Measurements from ENCODE around the gene HCFC1R1. TPM values are rescaled to one million over a fixed set of nuclear protein-coding genes. Genes with fewer than 3 reads are reported as not detected.

HCFC1R1 gene
- total and polyA plus RNA-seq, 2 donors: 19.0 to 56.0 TPM

GRCh38 chr16:2973605-2974318 is 50.0 kb downstream of the HCFC1R1 start:
- 97% methylated on average over 17 of the region's 17 CpGs for WGBS
- Histone ChIP-seq H3K27ac (ENCODE audit: low read depth in 1 of 2, low read length in 1 of 2) (no peak overlapping the region), H3K36me3 (ENCODE audit: control insufficient read depth in 2 of 2, insufficient read depth in 2 of 2, low read length in 1 of 2) (peaks cover 53 to 71% of the 10 kb centered on the region in 2 donors), H3K27me3 (ENCODE audit: control insufficient read depth in 2 of 2, insufficient read depth in 1 of 2, low read length in 1 of 2) (peaks cover 1 to 3% of the 10 kb centered on the region in 2 donors), H3K4me1 (ENCODE audit: control insufficient read depth in 2 of 2, insufficient read depth in 2 of 2, low read length in 2 of 2) (peaks cover 11 to 19% of the 10 kb centered on the region in 2 donors), H3K4me3 (ENCODE audit: low read length in 2 of 2) (no peak overlapping the region), H3K9me3 (ENCODE audit: control insufficient read depth in 2 of 2, insufficient read depth in 1 of 2, low read length in 1 of 2) (peaks cover 0 to 10% of the 10 kb centered on the region in 2 donors)
- DNase-seq (ENCODE audit: low read depth in 6 of 9, low spot score in 9 of 9): no peak

- no peak for DNase-seq (ENCODE audit: low read depth in 6 of 9, low spot score in 9 of 9)
- H3K4me1 ChIP-seq (ENCODE audit: control insufficient read depth in 2 of 2, insufficient read depth in 2 of 2, low read length in 2 of 2): peaks cover 17 to 23% of the 10 kb centered on the region in 2 donors
- peaks cover 8 to 9% of the 10 kb centered on the region in 2 donors for H3K27me3 ChIP-seq (ENCODE audit: control insufficient read depth in 2 of 2, insufficient read depth in 1 of 2, low read length in 1 of 2)
- 97% methylated on average over 5 of the region's 5 CpGs for WGBS
- H3K4me3 ChIP-seq (ENCODE audit: low read length in 2 of 2): no peak overlapping the region
- no peak overlapping the region for H3K27ac ChIP-seq (ENCODE audit: low read depth in 1 of 2, low read length in 1 of 2)
- peaks cover 0 to 16% of the 10 kb centered on the region in 2 donors for H3K9me3 ChIP-seq (ENCODE audit: control insufficient read depth in 2 of 2, insufficient read depth in 1 of 2, low read length in 1 of 2)
- H3K36me3 ChIP-seq (ENCODE audit: control insufficient read depth in 2 of 2, insufficient read depth in 2 of 2, low read length in 1 of 2): peaks cover 53 to 69% of the 10 kb centered on the region in 2 donors
Observed at GRCh38 chr16:2973093-2973492, 50.6 kb downstream of the HCFC1R1 start.

Other genes with a start within 250 kb of the HCFC1R1 start
- gene ELOB, start 246.7 kb downstream of the HCFC1R1 start, total RNA-seq: 349 TPM
- 287 TPM for gene ELOB, start 246.7 kb downstream of the HCFC1R1 start, polyA plus RNA-seq
- gene PRSS33, start 236.4 kb downstream of the HCFC1R1 start, total RNA-seq: 0.05 TPM
- gene PRSS33, start 236.4 kb downstream of the HCFC1R1 start, polyA plus RNA-seq: 0.37 TPM
- not detected for gene PRSS41, start 225.5 kb downstream of the HCFC1R1 start, total RNA-seq
- gene PRSS41, start 225.5 kb downstream of the HCFC1R1 start, polyA plus RNA-seq: not detected
- 1.2 TPM for gene PRSS21, start 206.7 kb downstream of the HCFC1R1 start, total RNA-seq
- gene PRSS21, start 206.7 kb downstream of the HCFC1R1 start, polyA plus RNA-seq: 0.68 TPM
- 0.85 TPM for gene ZG16B, start 193.6 kb downstream of the HCFC1R1 start, total RNA-seq
- gene ZG16B, start 193.6 kb downstream of the HCFC1R1 start, polyA plus RNA-seq: 1.2 TPM
- gene PRSS22, start 165.8 kb downstream of the HCFC1R1 start, total RNA-seq: 0.42 TPM
- 4.1 TPM for gene PRSS22, start 165.8 kb downstream of the HCFC1R1 start, polyA plus RNA-seq
- gene FLYWCH2, start 140.7 kb downstream of the HCFC1R1 start, total RNA-seq: 37.4 TPM
- gene FLYWCH2, start 140.7 kb downstream of the HCFC1R1 start, polyA plus RNA-seq: 34.5 TPM
- 9.6 TPM for gene FLYWCH1, start 112.0 kb downstream of the HCFC1R1 start, total RNA-seq
- gene FLYWCH1, start 112.0 kb downstream of the HCFC1R1 start, polyA plus RNA-seq: 34.1 TPM
- gene KREMEN2, start 59.7 kb downstream of the HCFC1R1 start, total RNA-seq: 18.2 TPM
- 3.1 TPM for gene KREMEN2, start 59.7 kb downstream of the HCFC1R1 start, polyA plus RNA-seq
- 11.2 TPM for gene PAQR4, start 54.6 kb downstream of the HCFC1R1 start, total RNA-seq
- gene PAQR4, start 54.6 kb downstream of the HCFC1R1 start, polyA plus RNA-seq: 9.5 TPM
- gene PKMYT1, start 43.5 kb downstream of the HCFC1R1 start, total RNA-seq: 16.5 TPM
- 5.3 TPM for gene PKMYT1, start 43.5 kb downstream of the HCFC1R1 start, polyA plus RNA-seq
- 0.19 TPM for gene CLDN9, start 11.0 kb downstream of the HCFC1R1 start, total RNA-seq
- gene CLDN9, start 11.0 kb downstream of the HCFC1R1 start, polyA plus RNA-seq: 0.98 TPM
- gene CLDN6, start 5.8 kb downstream of the HCFC1R1 start, total RNA-seq: 0.28 TPM
- 0.48 TPM for gene CLDN6, start 5.8 kb downstream of the HCFC1R1 start, polyA plus RNA-seq
- 5.1 TPM for gene TNFRSF12A, start 3.6 kb downstream of the HCFC1R1 start, total RNA-seq
- 46.9 TPM for gene TNFRSF12A, start 3.6 kb downstream of the HCFC1R1 start, polyA plus RNA-seq
- 37.6 TPM for gene THOC6, start 93 bp upstream of the HCFC1R1 start, total RNA-seq
- gene THOC6, start 93 bp upstream of the HCFC1R1 start, polyA plus RNA-seq: 36.8 TPM
- gene BICDL2, start 13.0 kb upstream of the HCFC1R1 start, total RNA-seq: 0.38 TPM
- 6.0 TPM for gene BICDL2, start 13.0 kb upstream of the HCFC1R1 start, polyA plus RNA-seq
- gene MMP25, start 22.6 kb upstream of the HCFC1R1 start, total RNA-seq: 0.80 TPM
- gene MMP25, start 22.6 kb upstream of the HCFC1R1 start, polyA plus RNA-seq: 2.9 TPM
- gene IL32, start 41.7 kb upstream of the HCFC1R1 start, total RNA-seq: 175 TPM
- 343 TPM for gene IL32, start 41.7 kb upstream of the HCFC1R1 start, polyA plus RNA-seq
- gene ZSCAN10, start 75.4 kb upstream of the HCFC1R1 start, total RNA-seq: 0.05 TPM
- gene ZSCAN10, start 75.4 kb upstream of the HCFC1R1 start, polyA plus RNA-seq: 0.11 TPM
- 4.6 TPM for gene ZNF205, start 88.6 kb upstream of the HCFC1R1 start, total RNA-seq
- 9.3 TPM for gene ZNF205, start 88.6 kb upstream of the HCFC1R1 start, polyA plus RNA-seq
- 1.5 TPM for gene ZNF213, start 111.1 kb upstream of the HCFC1R1 start, total RNA-seq
- gene ZNF213, start 111.1 kb upstream of the HCFC1R1 start, polyA plus RNA-seq: 5.2 TPM
- not detected for gene OR1F1, start 164.3 kb upstream of the HCFC1R1 start, total RNA-seq
- gene OR1F1, start 164.3 kb upstream of the HCFC1R1 start, polyA plus RNA-seq: 0.02 TPM
- 8.6 TPM for gene ZNF200, start 211.2 kb upstream of the HCFC1R1 start, total RNA-seq
- gene ZNF200, start 211.2 kb upstream of the HCFC1R1 start, polyA plus RNA-seq: 10.0 TPM
- gene MEFV, start 232.7 kb upstream of the HCFC1R1 start, total RNA-seq: 0.52 TPM
- gene MEFV, start 232.7 kb upstream of the HCFC1R1 start, polyA plus RNA-seq: 0.80 TPM

All from thymus (tissue), 11 donors.